ENCODE results near the gene NOTCH2.

DNA sequence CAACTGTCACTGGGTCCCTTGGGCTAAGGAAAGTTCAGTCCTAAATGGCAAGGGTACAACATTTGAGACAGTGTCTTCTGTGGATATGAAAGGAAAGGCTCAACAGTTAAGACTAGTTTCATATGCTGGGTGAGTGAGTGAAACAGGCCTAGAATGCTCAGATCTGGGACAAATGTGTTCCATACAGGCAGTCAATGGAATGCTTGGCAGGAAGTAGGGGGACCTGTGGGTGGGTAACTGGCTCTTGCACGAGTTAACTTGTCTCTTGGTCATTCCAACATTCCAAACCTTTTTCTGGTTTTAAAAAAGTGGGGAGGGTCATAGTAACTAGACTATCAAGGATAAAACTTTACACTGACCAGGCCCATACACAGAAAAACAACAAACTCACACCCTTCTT lies 155.4 kb downstream of the NOTCH2 start:
- TF ChIP-seq, protein P1, sequence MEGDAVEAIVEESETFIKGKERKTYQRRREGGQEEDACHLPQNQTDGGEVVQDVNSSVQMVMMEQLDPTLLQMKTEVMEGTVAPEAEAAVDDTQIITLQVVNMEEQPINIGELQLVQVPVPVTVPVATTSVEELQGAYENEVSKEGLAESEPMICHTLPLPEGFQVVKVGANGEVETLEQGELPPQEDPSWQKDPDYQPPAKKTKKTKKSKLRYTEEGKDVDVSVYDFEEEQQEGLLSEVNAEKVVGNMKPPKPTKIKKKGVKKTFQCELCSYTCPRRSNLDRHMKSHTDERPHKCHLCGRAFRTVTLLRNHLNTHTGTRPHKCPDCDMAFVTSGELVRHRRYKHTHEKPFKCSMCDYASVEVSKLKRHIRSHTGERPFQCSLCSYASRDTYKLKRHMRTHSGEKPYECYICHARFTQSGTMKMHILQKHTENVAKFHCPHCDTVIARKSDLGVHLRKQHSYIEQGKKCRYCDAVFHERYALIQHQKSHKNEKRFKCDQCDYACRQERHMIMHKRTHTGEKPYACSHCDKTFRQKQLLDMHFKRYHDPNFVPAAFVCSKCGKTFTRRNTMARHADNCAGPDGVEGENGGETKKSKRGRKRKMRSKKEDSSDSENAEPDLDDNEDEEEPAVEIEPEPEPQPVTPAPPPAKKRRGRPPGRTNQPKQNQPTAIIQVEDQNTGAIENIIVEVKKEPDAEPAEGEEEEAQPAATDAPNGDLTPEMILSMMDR (IDR thresholded peaks at IDR 0.05) = no peak
- TF ChIP-seq POLR2A (IDR thresholded peaks at IDR 0.05) = no peak

Data from ovary (tissue), 3 donors.